ENCODE measurements around the gene CT45A5.
"Not testable (repeated sequence)": the region's sequence is repeated elsewhere in the genome, so short reads cannot be mapped to it uniquely, and the experiment has no call there.

The CT45A5 gene, protein sequence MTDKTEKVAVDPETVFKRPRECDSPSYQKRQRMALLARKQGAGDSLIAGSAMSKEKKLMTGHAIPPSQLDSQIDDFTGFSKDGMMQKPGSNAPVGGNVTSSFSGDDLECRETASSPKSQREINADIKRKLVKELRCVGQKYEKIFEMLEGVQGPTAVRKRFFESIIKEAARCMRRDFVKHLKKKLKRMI

DNA sequence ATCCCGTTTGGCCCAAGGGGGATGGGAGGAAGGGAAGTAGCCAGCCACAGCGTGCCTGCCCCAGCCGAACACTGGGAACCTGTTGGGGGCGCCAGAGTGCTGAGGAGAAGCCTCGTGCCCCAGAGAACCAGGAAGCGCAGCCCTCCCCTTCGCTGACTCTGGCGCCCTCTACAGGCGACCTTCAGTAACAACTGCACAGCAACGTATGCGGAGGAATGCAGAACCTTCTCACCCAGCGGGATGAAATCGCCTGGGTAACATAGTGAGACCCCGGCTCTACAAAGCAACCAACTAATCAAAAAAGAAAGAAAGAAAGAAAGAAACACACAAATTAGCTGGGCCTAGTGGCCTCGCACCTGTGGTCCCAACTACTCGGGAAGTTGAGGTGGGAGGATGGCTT, at the start of gene CT45A5:
TSS of gene CT45A5 (minus strand) at position 101 of the 400 bp plus-strand sequence. CDS start 3,774 bp downstream, outside the sequence.
- not testable (repeated sequence) for H3K4me3 ChIP-seq (ENCODE audit: low read length)

DNA sequence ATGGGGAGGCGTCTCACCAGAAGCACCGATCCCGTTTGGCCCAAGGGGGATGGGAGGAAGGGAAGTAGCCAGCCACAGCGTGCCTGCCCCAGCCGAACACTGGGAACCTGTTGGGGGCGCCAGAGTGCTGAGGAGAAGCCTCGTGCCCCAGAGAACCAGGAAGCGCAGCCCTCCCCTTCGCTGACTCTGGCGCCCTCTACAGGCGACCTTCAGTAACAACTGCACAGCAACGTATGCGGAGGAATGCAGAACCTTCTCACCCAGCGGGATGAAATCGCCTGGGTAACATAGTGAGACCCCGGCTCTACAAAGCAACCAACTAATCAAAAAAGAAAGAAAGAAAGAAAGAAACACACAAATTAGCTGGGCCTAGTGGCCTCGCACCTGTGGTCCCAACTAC, 34.6 kb upstream of the CT45A5 start, which contains the start of gene CT45A2:
TSS of gene CT45A2 (minus strand) at position 101 of the 400 bp plus-strand sequence. CDS start 3,747 bp downstream, outside the sequence.
- not testable (repeated sequence) for H3K4me3 ChIP-seq (ENCODE audit: low read length)

DNA sequence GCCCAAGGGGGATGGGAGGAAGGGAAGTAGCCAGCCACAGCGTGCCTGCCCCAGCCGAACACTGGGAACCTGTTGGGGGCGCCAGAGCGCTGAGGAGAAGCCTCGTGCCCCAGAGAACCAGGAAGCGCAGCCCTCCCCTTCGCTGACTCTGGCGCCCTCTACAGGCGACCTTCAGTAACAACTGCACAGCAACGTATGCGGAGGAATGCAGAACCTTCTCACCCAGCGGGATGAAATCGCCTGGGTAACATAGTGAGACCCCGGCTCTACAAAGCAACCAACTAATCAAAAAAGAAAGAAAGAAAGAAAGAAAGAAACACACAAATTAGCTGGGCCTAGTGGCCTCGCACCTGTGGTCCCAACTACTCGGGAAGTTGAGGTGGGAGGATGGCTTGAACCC, 17.4 kb upstream of the CT45A5 start, which contains the start of gene CT45A6:
TSS of gene CT45A6 (minus strand) at position 101 of the 400 bp plus-strand sequence. CDS start 3,794 bp downstream, outside the sequence.
- not testable (repeated sequence) for H3K4me3 ChIP-seq (ENCODE audit: low read length)

DNA sequence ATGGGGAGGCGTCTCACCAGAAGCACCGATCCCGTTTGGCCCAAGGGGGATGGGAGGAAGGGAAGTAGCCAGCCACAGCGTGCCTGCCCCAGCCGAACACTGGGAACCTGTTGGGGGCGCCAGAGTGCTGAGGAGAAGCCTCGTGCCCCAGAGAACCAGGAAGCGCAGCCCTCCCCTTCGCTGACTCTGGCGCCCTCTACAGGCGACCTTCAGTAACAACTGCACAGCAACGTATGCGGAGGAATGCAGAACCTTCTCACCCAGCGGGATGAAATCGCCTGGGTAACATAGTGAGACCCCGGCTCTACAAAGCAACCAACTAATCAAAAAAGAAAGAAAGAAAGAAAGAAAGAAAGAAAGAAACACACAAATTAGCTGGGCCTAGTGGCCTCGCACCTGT, 17.2 kb downstream of the CT45A5 start, which contains the start of gene CT45A3:
TSS of gene CT45A3 (minus strand) at position 101 of the 400 bp plus-strand sequence. CDS start 3,747 bp downstream, outside the sequence.
- H3K4me3 ChIP-seq (ENCODE audit: low read length): not testable (repeated sequence)

DNA sequence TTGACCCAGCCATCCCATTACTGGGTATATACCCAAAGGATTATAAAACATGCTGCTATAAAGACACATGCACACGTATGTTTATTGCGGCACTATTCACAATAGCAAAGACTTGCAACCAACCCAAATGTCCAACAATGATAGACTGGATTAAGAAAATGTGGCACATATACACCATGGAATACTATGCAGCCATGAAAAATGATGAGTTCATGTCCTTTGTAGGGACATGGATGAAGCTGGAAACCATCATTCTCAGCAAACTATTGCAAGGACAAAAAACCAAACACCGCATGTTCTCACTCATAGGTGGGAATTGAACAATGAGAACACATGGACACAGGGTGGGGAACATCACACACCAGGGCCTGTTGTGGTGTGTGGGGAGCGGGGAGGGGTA, 40.6 kb downstream of the CT45A5 start:
- H3K4me3 ChIP-seq (ENCODE audit: low read length): not testable (repeated sequence)

DNA sequence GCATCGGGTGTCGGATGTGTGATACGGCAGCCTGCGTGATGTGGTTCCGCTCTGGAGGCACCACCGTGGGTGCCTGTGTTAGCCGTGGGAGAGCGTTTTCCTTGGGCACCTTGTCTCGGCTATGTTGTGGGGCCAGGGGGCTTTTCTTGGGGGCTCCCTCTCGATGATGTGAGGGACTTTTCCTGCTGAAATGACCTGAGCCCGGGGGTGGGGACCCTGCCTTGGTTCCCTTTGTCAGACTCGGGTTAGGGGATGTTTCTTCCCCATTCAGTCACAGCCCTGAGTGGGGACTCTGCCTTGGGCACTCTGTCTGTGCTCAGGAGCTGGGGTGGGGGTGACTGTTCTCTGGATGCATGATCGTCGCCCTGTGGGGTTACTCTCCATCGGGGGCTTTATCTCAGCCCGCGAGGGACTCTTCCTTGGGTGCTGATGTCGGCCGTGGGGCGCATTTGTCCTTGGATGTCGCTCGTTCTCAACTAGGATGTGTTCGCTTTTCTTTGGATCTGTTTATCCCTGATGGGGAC, 44.0 kb downstream of the CT45A5 start:
- H3K4me3 ChIP-seq (ENCODE audit: low read length): peak overlapping the region; percentile 52; the same call in 1 of the 2 replicates
- no peak for TF ChIP-seq ZNF274 (IDR thresholded peaks at IDR 0.05; ENCODE audit: low read depth, low read length)

DNA sequence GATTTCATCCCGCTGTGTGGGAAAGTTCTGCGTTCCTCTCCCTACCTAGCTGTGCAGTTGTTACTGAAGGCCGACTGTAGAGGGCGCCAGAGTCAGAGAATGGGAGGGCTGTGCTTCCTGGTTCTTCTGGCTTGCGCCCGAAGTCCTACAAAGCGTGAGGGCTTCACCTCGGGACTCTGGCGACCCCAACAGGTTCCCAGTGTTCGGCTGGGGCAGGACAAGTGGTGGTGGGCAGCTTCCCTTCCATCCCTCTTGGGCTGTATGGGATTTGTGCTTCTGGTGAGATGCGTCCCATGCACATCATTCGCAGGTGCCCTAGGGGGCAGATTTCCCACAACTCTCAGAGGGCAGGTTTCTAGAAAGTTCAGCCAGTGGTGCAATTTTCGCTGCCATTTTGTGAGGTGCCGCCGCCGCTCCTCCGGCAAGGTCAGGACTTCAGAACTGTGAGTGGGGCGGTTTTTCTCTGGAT, 44.6 kb downstream of the CT45A5 start:
- peak overlapping the region; percentile 52; the same call in 1 of the 2 replicates for H3K4me3 ChIP-seq (ENCODE audit: low read length)
- TF ChIP-seq ZNF274 (IDR thresholded peaks at IDR 0.05; ENCODE audit: low read depth, low read length): no peak

DNA sequence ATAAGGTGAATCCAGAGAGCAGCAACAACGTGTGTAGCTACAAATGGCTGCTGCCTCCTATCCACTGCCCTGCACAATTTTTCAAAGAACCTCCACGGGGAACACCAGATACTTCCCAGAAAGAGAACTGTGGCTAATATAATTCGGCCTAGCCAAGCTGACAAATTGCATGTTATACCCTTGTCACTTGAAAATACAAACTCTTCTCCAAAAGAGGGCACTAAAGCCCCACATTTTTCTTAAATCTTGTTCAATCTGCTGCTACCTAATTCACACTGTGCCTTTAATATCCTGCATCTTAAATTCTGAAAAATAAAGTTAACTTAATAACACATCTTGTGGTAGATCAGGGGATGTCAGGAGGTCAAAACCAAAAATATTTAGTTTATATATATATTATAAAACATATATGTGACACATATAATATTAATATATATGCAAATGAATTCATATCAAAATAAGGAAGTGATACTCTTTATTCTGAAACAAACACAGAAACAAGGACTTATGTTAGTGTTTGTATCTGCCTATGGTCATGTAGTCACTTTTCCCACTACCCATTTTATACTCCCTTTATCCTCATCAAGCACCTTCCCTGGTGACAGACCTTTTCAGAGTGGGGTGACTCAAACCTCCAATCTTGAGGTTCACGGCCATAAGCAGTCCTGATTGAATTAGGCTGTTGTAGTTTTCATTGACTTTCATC, 47.8 kb downstream of the CT45A5 start:
- H3K4me3 ChIP-seq (ENCODE audit: low read length): no peak overlapping the region
- TF ChIP-seq ZNF274 (IDR thresholded peaks at IDR 0.05; ENCODE audit: low read depth, low read length): no peak

DNA sequence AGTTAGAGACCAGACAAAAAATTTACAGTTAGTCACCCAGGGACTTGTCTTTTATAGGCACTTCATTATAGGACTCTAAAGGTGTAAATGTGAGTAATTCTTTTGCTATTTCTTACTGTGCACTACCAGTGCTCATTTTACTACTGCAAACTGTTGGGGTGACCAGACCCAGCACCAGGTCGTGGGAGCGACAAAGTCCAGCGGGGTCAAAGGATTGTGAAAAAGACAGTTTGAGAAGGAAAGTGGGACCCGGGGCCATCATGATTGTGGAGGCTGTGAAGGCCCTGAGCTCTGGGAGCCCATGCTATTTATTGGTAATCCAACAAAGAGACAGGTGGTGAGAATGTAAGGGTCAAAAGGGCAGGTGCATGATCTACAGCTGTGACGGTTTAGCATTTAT, 50.6 kb downstream of the CT45A5 start:
- H3K4me3 ChIP-seq (ENCODE audit: low read length): not testable (repeated sequence)
